NCI-H1694 treated with DMSO at 0.1 percent for 48 hours (cell line): ENCODE results near the gene ZNF708.
"Not testable (repeated sequence)": the region's sequence is repeated elsewhere in the genome, so short reads cannot be mapped to it uniquely, and the experiment has no call there.

ENCODE experiments used
- DNase-seq: peaks from one replicate; lab custom pipeline; 2025; lab: John Stamatoyannopoulos, UW

The ZNF708 gene

GRCh38 chr19:21260164-21260847 lies 68.9 kb downstream of the ZNF708 start:
- no peak for DNase-seq

DNA sequence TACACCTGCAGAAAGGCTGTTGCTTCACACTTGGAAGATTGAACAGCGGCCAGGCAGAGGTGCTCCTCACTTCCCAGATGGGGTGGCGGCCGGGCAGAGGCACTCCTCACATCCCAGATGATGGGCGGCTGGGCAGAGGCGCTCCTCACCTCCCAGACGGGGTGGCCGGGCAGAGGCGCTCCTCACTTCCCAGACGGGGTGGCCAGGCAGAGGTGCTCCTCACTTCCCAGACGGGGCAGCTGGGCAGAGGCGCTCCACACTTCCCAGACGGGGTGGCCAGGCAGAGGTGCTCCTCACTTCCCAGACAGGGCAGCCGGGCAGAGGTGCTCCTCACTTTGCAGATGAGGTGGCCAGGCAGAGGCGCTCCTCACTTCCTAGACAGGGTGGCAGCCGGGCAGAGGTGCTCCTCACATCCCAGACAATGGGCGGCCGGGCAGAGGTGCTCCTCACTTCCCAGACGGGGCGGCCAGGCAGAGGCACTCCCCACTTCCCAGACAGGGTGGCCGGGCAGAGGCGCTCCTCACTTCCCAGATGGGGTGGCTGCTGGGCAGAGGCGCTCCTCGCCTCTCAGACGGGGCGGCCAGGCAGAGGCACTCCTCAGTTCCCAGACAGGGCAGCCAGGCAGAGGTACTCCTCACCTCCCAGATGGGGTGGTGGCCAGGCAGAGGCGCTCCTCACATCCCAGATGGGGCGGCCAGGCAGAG lies 69.6 kb downstream of the ZNF708 start:
- not testable (repeated sequence) for DNase-seq

DNA sequence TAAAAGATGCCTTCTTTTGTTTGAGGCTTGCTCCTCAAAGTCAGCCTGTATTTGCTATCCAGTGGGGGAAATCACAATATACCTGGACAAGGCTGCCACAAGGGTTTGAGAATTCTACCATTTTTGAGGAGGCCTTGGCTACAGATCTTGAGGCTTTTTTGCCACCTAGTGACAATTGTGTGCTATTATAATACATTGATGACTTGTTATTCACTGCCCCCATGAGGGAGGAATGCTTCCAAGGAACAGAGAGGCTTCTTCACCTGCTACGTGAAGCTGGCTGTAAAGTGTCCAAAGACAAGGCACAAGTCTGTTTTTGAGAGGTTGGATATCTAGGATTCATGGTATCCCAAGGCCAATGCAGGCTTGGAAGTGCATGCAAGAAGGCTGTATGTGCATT lies 72.5 kb downstream of the ZNF708 start:
- no peak for DNase-seq
